A549 (cell line): Measurements from ENCODE around the gene CALHM1. TPM values are rescaled to one million over a fixed set of nuclear protein-coding genes. Genes with fewer than 3 reads are reported as not detected.
A peak's percentile ranks its signal among the peaks of the same experiment; 100 is the strongest.

ENCODE experiments used
- ATAC-seq, 2 experiments: fragments of 200-7000 bp in 1 of 2; fragments of >200 bp in 1 of 2; cut with Nextera tagmentation in 1 of 2; cut with Tn5 transposase in 1 of 2; 3 replicates each; pipeline versions ENCODE4 v1.8.0 to v1.9.1; 2018 to 2020; ENCODE audit warnings: mild to moderate bottlenecking in 1 of 2, moderate library complexity in 1 of 2
- CTCF ChIA-PET: fragments of 300-600 bp; sonication (Branson Sonifier 250); formaldehyde crosslinking; extraction: SDS; loops from one replicate; lab custom pipeline; 2021; ENCODE audit warnings: antibody characterized with exemption, inconsistent platforms; lab: Yijun Ruan, JAX
- POLR2A ChIA-PET: fragments of 350-600 bp; formaldehyde crosslinking; extraction: SDS; loops from one replicate; lab custom pipeline; 2021; ENCODE audit warnings: antibody characterized with exemption, inconsistent platforms; lab: Yijun Ruan, JAX
- DNase-seq, 2 experiments: peaks; one replicate each; pipeline versions ENCODE4 v3.0.0 to v3.0.0-alpha.2; 2011 to 2016; ENCODE audit warnings: low read depth in 1 of 2, low spot score in 1 of 2
- FAIRE-seq: peaks from 2 replicates; lab custom pipeline; 2011; peaks lifted over from hg19 to GRCh38; lab: Jason Lieb, UNC
- H3K27ac ChIP-seq, 2 experiments: fragments of >200 bp; sonication (Bioruptor Twin); formaldehyde crosslinking; 3 replicates each; pipeline ENCODE4 v1.5.1; 2016 to 2017
- H3K4me1 ChIP-seq: fragments of >200 bp; sonication (Bioruptor Twin); formaldehyde crosslinking; 3 replicates; pipeline ENCODE4 v1.6.1; 2016
- H3K4me2 ChIP-seq: fragments of >200 bp; sonication (Bioruptor Twin); formaldehyde crosslinking; 3 replicates; pipeline ENCODE4 v1.6.1; 2016
- H3K4me3 ChIP-seq: fragments of >200 bp; sonication (Bioruptor Twin); formaldehyde crosslinking; 3 replicates; pipeline ENCODE4 v1.5.1; 2016
- H3K9me3 ChIP-seq: fragments of >200 bp; sonication (Bioruptor Twin); formaldehyde crosslinking; 3 replicates; pipeline ENCODE4 v1.6.1; 2016
- BHLHE40 ChIP-seq: IDR thresholded peaks from 2 replicates; pipeline ENCODE4 v1.6.1; 2012; ENCODE audit warnings: low read depth, low read length, inconsistent platforms
- CBX2 ChIP-seq: fragments of 200-600 bp; sonication (generic); IDR thresholded peaks from 2 replicates; pipeline ENCODE4 v1.6.1; 2016; ENCODE audit warnings: low read depth, mild to moderate bottlenecking, borderline replicate concordance
- CBX8 ChIP-seq: fragments of 200-600 bp; sonication (generic); IDR thresholded peaks from 2 replicates; pipeline ENCODE4 v1.6.1; 2016
- CHD4 ChIP-seq: fragments of 200-600 bp; sonication (generic); IDR thresholded peaks from 2 replicates; pipeline ENCODE4 v1.6.1; 2016; ENCODE audit warnings: antibody characterized with exemption, mild to moderate bottlenecking, borderline replicate concordance
- E2F6 ChIP-seq: IDR thresholded peaks from 2 replicates; pipeline ENCODE4 v1.6.1; 2012; ENCODE audit warnings: low read depth, borderline replicate concordance
- EHMT2 ChIP-seq: fragments of 200-600 bp; sonication (generic); IDR thresholded peaks from 2 replicates; pipeline ENCODE4 v1.6.1; 2016; ENCODE audit warnings: antibody characterized with exemption, low read depth, mild to moderate bottlenecking, moderate library complexity
- ELK1 ChIP-seq: fragments of 150-350 bp; IDR thresholded peaks from 2 replicates; pipeline ENCODE4 v1.6.1; 2014; ENCODE audit warnings: low read depth, mild to moderate bottlenecking, low read length
- EP300 ChIP-seq, 2 experiments: fragments of >200 bp; sonication (Bioruptor Twin); formaldehyde crosslinking; IDR thresholded peaks; 2 replicates in 1 of 2; 3 replicates in 1 of 2; pipeline ENCODE4 v1.6.1; 2016 to 2017
- ESRRA ChIP-seq: fragments of 150-350 bp; IDR thresholded peaks from 2 replicates; pipeline ENCODE4 v1.6.1; 2014; ENCODE audit warnings: mild to moderate bottlenecking, low read length, borderline replicate concordance
- FOSL2 ChIP-seq, 2 experiments: fragments of 450-650 bp in 1 of 2; fragments of >200 bp in 1 of 2; sonication (Bioruptor Twin) in 1 of 2; formaldehyde crosslinking; IDR thresholded peaks; 2 replicates each; pipeline versions ENCODE4 v1.5.0 to v1.6.1; 2016 to 2020; ENCODE audit warnings: mild to moderate bottlenecking in 1 of 2, moderate library complexity in 1 of 2
- FOXS1 ChIP-seq: fragments of 250-450 bp; sonication (Bioruptor Pico); IDR thresholded peaks from 2 replicates; pipeline ENCODE4 v1.5.0; 2020; ENCODE audit warnings: mild to moderate bottlenecking, moderate library complexity
- HDAC2 ChIP-seq: fragments of 200-600 bp; sonication (generic); IDR thresholded peaks from 2 replicates; pipeline ENCODE4 v1.6.1; 2016
- HOXA7 ChIP-seq: fragments of 250-450 bp; sonication (Bioruptor Pico); IDR thresholded peaks from 2 replicates; pipeline ENCODE4 v1.5.0; 2020; ENCODE audit warnings: mild to moderate bottlenecking, moderate library complexity
- HOXB13 ChIP-seq: fragments of 250-450 bp; sonication (Bioruptor Pico); IDR thresholded peaks from 2 replicates; pipeline ENCODE4 v1.5.0; 2020; ENCODE audit warnings: low read depth, mild to moderate bottlenecking, moderate library complexity
- HOXB5 ChIP-seq: fragments of 250-450 bp; sonication (Bioruptor Pico); IDR thresholded peaks from 2 replicates; pipeline ENCODE4 v1.5.0; 2020; ENCODE audit warnings: mild to moderate bottlenecking, moderate library complexity
- JUN ChIP-seq, 2 experiments: fragments of >200 bp; sonication (Bioruptor Twin); formaldehyde crosslinking; IDR thresholded peaks; 2 replicates in 1 of 2; 3 replicates in 1 of 2; pipeline ENCODE4 v1.6.1; 2016 to 2017
- MAZ ChIP-seq: fragments of 150-350 bp; IDR thresholded peaks from 2 replicates; pipeline ENCODE4 v1.6.1; 2014; ENCODE audit warnings: antibody characterized with exemption, low read depth, low read length, borderline replicate concordance
- MYC ChIP-seq: IDR thresholded peaks from 2 replicates; pipeline ENCODE4 v1.6.1; 2012; ENCODE audit warnings: mild to moderate bottlenecking, inconsistent platforms, low read length, improper control_type of control experiment, borderline replicate concordance
- PBX3 ChIP-seq: IDR thresholded peaks from 2 replicates; pipeline ENCODE4 v1.6.1; 2012
- POLR2A ChIP-seq: IDR thresholded peaks from 2 replicates; pipeline ENCODE4 v1.6.1; 2012; ENCODE audit warnings: mild to moderate bottlenecking, low read length
- RFX5 ChIP-seq: fragments of 450-650 bp; IDR thresholded peaks from 2 replicates; pipeline ENCODE4 v1.7.1; 2014; ENCODE audit warnings: antibody characterized with exemption, mild to moderate bottlenecking, moderate library complexity
- SMC3 ChIP-seq: fragments of >200 bp; sonication (Bioruptor Twin); formaldehyde crosslinking; IDR thresholded peaks from 3 replicates; pipeline ENCODE4 v1.6.1; 2018; ENCODE audit warnings: inconsistent platforms
- TP53 ChIP-seq: fragments of 250-450 bp; sonication (Bioruptor Pico); IDR thresholded peaks from 2 replicates; pipeline ENCODE4 v1.5.0; 2021; ENCODE audit warnings: mild to moderate bottlenecking, moderate library complexity
- ZFP36 ChIP-seq: fragments of 450-650 bp; IDR thresholded peaks from 2 replicates; pipeline ENCODE4 v1.6.1; 2014; ENCODE audit warnings: borderline replicate concordance; ENCODE audit not compliant: partially characterized antibody
- ZNF302 ChIP-seq: fragments of 250-450 bp; sonication (Bioruptor Pico); IDR thresholded peaks from 2 replicates; pipeline ENCODE4 v1.9.0; 2021; ENCODE audit warnings: inconsistent platforms, mild to moderate bottlenecking, moderate library complexity
- WGBS: methylation state at CpG from one replicate; pipeline ENCODE4 v1.1.6; 2017; ENCODE audit errors: missing lambda C conversion rate; 5-methylcytosine and 5-hydroxymethylcytosine counted together
- polyA plus RNA-seq, 4 experiments: library from polyadenylated mRNA; depleted of rRNA in 3 of 4; stranded (reverse); fragments of >200 nt; fragmentation: RNase III in 1 of 4; extraction: RNeasy Plus Mini Kit Qiagen cat#74134 plus additional on column Dnase treatment in 1 of 4; gene quantifications; 2 replicates in 3 of 4; 3 replicates in 1 of 4; pipeline ENCODE4 v1.2.3, GENCODE V29; 2011 to 2017
- TF ChIP-seq, protein P1 (sequence below): fragments of >200 bp; sonication (Bioruptor Twin); formaldehyde crosslinking; IDR thresholded peaks from 3 replicates; pipeline ENCODE4 v1.6.1; 2016
- TF ChIP-seq, protein P2 (sequence below): fragments of >200 bp; sonication (Bioruptor Twin); formaldehyde crosslinking; IDR thresholded peaks from 2 replicates; pipeline ENCODE4 v1.6.1; 2016

The CALHM1 gene
- polyA plus RNA-seq, 2 of the 4 experiments (the other 2 are of a cell fraction) = not detected

GRCh38 chr10:103450201-103450695 is 8.5 kb downstream of the CALHM1 start:
- CTCF ChIA-PET = interaction anchor here (0.5 to 2.5 kb wide), 7 partner anchors 10 to 149 kb away, joined by 3 to 12 read pairs (median 3); no protein-coding TSS in a partner anchor
- no peak overlapping the region for H3K4me3 ChIP-seq
- ATAC-seq (no peak), FAIRE-seq (no peak), DNase-seq (no peak)
- H3K4me2 ChIP-seq = peak overlapping the region; percentile 68; the same call in 2 of the 3 replicates
- POLR2A ChIA-PET = no interaction called here
- no peaks in the 10 kb centered on the region for H3K9me3 ChIP-seq
- peak overlapping the region in 1 of 2 experiments; percentile 81; a peak in 2 of 6 replicates for H3K27ac ChIP-seq
- H3K4me1 ChIP-seq = peaks cover 18% of the 10 kb centered on the region; the same call in 2 of the 3 replicates
- 85% methylated on average over 12 of the region's 12 CpGs for WGBS
- TF ChIP-seq EP300 (IDR thresholded peaks at IDR 0.05) = no peak
- TF ChIP-seq CHD4 = no peak
- TF ChIP-seq HOXB13 (CRISPR knock-in tag) = no peak
- TF ChIP-seq PBX3 = no peak
- TF ChIP-seq HDAC2 = no peak
- no peak for TF ChIP-seq TP53 (CRISPR knock-in tag)
- TF ChIP-seq ZFP36 = no peak
- no peak for TF ChIP-seq ZNF302 (CRISPR knock-in tag)

DNA sequence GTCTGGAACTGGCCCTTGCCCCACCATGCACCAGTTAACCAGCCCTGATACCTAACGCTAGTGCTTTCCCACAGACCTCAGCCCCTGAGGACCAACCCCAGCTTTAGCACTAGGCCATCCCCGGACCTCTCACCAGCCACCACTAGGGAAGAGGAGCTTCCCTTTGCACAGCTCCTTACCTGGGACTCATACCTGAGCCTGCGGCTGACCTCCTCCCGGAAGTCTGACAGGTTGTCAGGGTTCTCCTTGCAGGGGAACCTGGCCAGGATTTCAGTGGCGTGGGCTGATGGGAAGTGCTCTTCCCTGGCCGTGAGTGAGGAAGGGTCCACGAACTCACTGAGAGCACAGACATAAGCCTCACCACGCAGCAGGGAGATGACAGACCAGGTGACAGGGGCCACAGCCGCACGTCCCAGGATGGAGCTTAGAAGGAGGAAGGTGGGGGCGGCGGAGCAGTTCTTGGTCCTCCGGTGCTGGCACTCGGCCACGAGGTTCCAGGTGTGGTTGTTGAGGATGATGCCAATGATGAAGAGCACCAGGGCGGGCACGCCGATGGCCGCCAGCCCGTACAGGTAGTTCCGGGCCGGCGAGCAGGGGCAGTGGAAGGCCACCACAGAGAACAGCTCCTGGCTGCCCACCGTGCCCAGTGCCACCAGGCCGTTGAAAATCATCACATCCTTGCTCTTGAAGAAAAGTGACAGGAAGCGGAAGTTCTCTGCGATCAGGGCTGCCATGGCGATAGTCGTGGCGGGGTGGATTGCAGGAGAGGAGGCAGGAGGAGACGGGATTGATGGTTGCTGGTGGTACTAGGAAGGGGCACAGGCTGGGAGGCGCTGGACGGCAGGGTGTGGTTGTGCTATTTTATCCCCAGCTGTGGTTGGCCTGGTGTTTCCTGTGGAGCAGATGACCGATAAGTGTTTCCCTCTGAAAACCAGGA is 9.2 kb downstream of the CALHM1 start:
- DNase-seq (no peak), FAIRE-seq (no peak), ATAC-seq (no peak)
- no peak overlapping the region for H3K4me2 ChIP-seq
- ChIA-PET CTCF (interaction anchor here (0.6 to 2.5 kb wide), 7 partner anchors 9 to 144 kb away, joined by 3 to 12 read pairs (median 3); no protein-coding TSS in a partner anchor), POLR2A (no interaction called here)
- no peak overlapping the region for H3K4me3 ChIP-seq
- H3K27ac ChIP-seq = no peak overlapping the region
- TF ChIP-seq ZFP36 = no peak
- TF ChIP-seq BHLHE40 = no peak
- TF ChIP-seq FOXS1 (CRISPR knock-in tag) = no peak
- no peak for TF ChIP-seq HOXB5
- TF ChIP-seq POLR2A = no peak
- TF ChIP-seq CBX2 = no peak
- TF ChIP-seq, protein P1, sequence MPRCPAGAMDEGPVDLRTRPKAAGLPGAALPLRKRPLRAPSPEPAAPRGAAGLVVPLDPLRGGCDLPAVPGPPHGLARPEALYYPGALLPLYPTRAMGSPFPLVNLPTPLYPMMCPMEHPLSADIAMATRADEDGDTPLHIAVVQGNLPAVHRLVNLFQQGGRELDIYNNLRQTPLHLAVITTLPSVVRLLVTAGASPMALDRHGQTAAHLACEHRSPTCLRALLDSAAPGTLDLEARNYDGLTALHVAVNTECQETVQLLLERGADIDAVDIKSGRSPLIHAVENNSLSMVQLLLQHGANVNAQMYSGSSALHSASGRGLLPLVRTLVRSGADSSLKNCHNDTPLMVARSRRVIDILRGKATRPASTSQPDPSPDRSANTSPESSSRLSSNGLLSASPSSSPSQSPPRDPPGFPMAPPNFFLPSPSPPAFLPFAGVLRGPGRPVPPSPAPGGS = no peak
- TF ChIP-seq JUN (IDR thresholded peaks at IDR 0.05) = no peak
- TF ChIP-seq ELK1 = no peak
- no peak for TF ChIP-seq MAZ
- no peak for TF ChIP-seq RFX5
- no peak for TF ChIP-seq HOXB13 (CRISPR knock-in tag)
- no peak for TF ChIP-seq EHMT2
- H3K4me1 ChIP-seq = peaks cover 18% of the 10 kb centered on the region; the same call in 2 of the 3 replicates
- 97% methylated on average over 33 of the region's 34 CpGs for whole genome bisulfite sequencing
- H3K9me3 ChIP-seq = no peaks in the 10 kb centered on the region

DNA sequence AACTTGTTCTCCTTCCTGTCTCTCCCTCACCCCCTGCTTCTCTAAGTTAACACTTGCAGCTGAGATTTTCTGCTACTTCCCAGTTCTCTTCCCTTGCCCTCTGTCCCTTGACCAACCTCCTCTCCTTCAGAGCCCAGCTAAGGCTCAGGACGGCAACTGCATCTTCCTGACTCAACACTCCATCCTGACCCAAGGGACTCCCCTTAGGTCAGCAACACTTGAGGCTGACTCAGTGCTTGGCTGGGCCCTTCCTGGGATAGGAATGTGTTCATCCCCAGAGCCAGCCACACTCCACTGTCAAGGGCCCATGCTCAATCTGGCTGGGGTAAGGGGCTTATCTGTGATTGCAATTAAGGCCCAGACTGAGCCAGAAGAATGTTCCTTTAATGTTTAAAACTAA is 10.0 kb downstream of the CALHM1 start:
- peaks cover 18% of the 10 kb centered on the region; the same call in 2 of the 3 replicates for H3K4me1 ChIP-seq
- no peak overlapping the region for H3K27ac ChIP-seq
- DNase-seq (no peak), FAIRE-seq (no peak), ATAC-seq (no peak)
- ChIA-PET POLR2A (no interaction called here), CTCF (interaction anchor here (0.6 to 2.5 kb wide), 2 partner anchors 37 to 102 kb away, joined by 3 to 12 read pairs; no protein-coding TSS in a partner anchor)
- H3K9me3 ChIP-seq = no peaks in the 10 kb centered on the region
- 53% methylated on average over 1 of the region's 1 CpG for WGBS
- H3K4me3 ChIP-seq = no peak overlapping the region
- no peak overlapping the region for H3K4me2 ChIP-seq
- TF ChIP-seq MYC (no peak), RFX5 (no peak), PBX3 (no peak), EHMT2 (no peak), CBX8 (no peak), HOXA7 (CRISPR knock-in tag) (no peak), ESRRA (no peak), E2F6 (no peak), ZFP36 (no peak), FOSL2 (IDR thresholded peaks at IDR 0.05) (no peak), FOSL2 (CRISPR knock-in tag; IDR thresholded peaks at IDR 0.05) (no peak), ZNF302 (CRISPR knock-in tag) (no peak), SMC3 (no peak)
- TF ChIP-seq, protein P2, sequence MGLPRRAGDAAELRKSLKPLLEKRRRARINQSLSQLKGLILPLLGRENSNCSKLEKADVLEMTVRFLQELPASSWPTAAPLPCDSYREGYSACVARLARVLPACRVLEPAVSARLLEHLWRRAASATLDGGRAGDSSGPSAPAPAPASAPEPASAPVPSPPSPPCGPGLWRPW = no peak
